ENCODE results near the gene MED15. TPM values are rescaled to one million over a fixed set of nuclear protein-coding genes. Genes with fewer than 3 reads are reported as not detected.
"Not testable (repeated sequence)": the region's sequence is repeated elsewhere in the genome, so short reads cannot be mapped to it uniquely, and the experiment has no call there.

Gene MED15
- polyA plus RNA-seq, 5 donors = 38.1 to 62.5 (median 50.7) TPM

DNA sequence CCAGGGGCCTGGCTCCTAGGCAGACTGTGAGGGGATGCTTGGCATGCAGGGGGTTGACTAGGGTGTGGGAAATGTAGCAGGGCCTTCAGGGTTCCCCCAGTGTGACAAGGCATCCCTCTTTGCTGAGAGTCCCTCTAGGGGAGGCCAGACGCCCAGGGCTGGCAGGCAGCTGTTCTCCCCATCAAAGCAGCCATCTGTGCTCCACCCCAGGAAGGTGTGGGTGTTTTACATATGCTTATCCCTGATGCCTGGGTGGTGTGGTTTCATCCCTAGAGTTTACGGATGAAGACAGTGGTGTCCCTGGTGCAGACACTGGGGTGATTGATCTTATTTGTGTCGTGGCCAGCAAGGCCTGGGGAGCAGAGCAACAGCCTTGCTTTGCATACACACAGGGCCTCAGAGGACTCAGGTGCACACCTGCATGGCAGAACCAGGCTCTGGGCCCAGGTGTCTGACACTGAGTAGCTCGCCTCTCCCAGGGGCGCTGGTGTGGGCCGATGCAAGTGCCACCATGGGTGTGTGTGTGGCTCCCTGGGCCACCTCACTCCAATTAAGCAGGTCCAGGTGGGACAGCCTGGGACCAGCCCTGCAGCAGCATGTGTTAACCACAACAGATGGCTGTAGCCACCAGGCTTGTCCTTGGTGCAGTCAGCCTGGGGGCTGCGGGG lies 74.2 kb downstream of the MED15 start:
- DNase-seq = no peak

GRCh38 chr22:20582171-20582511 lies 74.7 kb downstream of the MED15 start:
- no peak for DNase-seq

- DNase-seq = no peak
Measured at GRCh38 chr22:20582520-20583361, 75.3 kb downstream of the MED15 start.

- no peak for DNase-seq
Measured at GRCh38 chr22:20583471-20583922, 76.1 kb downstream of the MED15 start.

- no peak for DNase-seq
Measured at GRCh38 chr22:20584029-20584871, 76.8 kb downstream of the MED15 start.

DNA sequence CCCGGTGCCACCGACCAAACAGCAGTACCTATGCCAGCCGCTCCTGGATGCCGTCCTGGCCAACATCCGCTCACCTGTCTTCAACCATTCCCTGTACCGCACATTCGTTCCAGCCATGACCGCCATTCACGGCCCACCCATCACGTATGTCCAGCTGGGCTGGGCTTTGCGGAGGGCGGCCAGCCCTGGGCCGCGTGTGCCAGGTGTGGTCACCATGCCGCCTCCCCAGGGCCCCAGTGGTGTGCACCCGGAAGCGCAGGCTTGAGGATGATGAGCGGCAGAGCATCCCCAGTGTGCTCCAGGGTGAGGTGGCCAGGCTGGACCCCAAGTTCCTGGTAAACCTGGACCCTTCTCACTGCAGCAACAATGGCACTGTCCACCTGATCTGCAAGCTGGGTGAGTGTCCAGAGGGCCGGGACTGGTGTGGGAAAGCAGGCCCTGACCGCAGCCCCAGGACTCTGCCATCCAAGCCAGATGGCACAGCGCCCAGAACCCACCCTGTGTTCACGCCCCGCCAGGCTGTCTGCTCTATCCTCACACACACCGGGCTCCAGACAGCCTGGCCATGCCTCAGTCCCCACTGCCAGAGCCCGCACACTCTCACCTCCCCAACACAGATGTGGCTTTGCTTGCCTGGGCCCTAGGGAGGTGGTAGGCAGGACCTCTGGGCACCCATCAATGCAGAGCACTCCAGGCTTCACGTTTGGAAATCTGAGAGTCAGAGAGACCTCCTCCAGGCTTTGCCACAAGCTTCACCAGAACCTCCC lies 77.6 kb downstream of the MED15 start:
- no peak for DNase-seq

GRCh38 chr22:20585639-20586402 lies 78.4 kb downstream of the MED15 start:
- DNase-seq = no peak

DNA sequence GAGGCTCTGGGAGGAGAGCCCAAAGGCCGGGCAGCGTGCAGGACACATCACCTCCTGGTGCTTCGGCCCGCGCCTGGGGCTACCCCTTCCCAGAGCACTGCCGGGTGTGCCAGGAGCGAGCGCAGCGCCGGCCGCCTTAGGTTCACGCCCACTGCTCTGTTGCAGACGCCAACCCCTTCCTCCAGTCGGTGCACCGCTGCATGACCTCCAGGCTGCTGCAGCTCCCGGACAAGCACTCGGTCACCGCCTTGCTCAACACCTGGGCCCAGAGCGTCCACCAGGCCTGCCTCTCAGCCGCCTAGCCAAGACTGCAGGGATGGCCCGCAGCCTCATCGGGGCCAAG lies 79.0 kb downstream of the MED15 start:
- no peak for DNase-seq

- no peak for DNase-seq
Measured at GRCh38 chr22:20587206-20587958, 80.0 kb downstream of the MED15 start.

DNA sequence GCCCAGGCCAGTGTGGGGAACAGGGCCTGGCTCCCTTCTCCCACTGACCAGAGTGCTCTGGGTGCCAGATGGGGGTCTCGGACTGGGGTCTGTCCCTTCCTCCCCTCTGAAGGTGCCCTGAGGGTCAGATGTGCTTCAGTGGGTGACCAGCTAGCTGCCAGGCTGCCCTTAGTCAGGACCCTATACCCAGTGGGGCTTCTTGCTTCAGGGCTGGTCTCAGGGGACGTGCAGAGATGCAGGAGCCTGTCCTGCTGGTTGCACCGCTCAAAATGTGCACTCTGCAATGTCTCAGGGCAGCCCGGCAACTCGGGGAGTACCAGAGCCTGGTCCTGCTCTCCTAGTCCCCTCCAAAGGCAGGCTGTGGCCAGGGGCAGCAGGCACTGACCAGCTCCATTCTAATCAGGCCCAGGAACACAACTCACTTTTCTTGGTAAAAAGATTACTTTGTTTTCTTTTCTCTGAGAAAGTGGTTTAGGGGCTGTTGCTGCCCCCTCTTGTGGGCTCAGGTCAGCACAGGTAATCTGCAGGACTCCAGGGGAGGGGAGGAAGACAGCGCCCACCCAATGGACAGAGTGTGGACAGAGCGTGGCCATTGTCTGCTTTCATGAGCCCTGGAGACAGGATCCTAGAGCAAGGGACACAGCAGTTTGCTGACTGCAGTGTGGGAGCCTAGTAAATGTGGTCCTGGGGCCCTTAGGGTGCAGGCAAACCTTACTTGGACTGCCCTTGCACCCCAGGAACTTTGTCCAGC lies 80.9 kb downstream of the MED15 start:
- no peak for DNase-seq

GRCh38 chr22:20588843-20589581 lies 81.6 kb downstream of the MED15 start:
- no peak for DNase-seq

- no peak for DNase-seq
Measured at GRCh38 chr22:20589614-20590476, 82.4 kb downstream of the MED15 start.

- DNase-seq = no peak
Measured at GRCh38 chr22:20590477-20591294, 83.3 kb downstream of the MED15 start.

- DNase-seq = no peak
Measured at GRCh38 chr22:20591295-20591645, 83.9 kb downstream of the MED15 start.

GRCh38 chr22:20591660-20592310 lies 84.4 kb downstream of the MED15 start:
- no peak for DNase-seq

DNA sequence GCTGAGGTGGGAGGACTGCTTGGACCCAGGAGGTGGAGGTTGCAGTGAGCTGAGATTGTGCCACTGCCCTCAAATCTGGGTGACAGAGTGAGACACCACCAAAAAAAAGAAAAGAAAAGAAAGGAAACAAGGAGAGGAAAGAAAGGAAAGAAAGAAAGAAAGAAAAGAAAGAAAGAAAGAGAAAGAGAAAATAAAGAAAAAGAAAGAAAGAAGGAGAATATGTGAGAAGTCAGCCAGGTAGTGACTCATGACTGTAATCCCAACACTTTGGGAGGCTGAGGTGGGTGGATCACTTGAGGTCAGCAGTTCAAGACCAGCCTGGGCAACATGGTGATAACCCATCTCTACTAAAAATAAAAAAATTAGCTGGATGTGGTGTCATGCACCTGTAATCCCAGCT lies 86.6 kb downstream of the MED15 start:
- not testable (repeated sequence) for DNase-seq
